NCI-H1436 treated with DMSO at 0.1 percent for 48 hours (cell line): ENCODE results near the gene SPAG9.
"Not testable (repeated sequence)": the region's sequence is repeated elsewhere in the genome, so short reads cannot be mapped to it uniquely, and the experiment has no call there.

Experiments used
- DNase-seq: peaks from one replicate; lab custom pipeline; 2025; lab: John Stamatoyannopoulos, UW

SPAG9 gene

GRCh38 chr17:51088287-51088686, 32.4 kb downstream of the SPAG9 start:
- DNase-seq = no peak

DNA sequence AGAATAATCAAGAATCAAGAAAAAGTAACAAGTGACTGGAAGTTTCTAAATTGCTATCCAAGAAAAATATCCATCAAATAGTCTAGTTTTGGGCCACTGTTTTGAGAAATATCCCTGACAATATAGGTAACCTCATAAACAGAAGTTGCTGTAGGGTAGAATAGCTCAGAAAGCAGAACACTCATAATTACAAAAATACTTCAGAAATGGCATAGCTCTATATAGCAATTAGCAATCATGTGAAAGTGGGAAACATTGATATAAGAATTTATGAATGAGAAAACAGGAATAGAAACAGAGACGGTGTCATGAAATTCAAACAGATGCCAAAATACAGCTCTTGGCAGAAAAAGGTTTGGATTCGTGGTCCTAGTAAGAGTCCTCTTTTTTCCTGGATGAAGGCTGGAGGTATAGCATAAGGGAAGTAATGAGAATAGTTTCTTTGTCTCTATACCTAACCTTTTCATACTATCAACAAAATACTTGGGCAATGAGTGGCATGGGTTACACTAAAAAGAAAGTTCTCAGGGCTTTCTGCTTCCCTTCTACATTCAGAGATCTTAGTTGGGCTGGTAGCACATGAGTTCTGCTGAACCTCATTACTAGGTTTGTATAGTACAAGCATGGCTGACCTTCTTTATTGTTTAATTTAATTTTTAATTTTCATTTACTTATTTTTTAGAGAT, 33.5 kb downstream of the SPAG9 start:
- no peak for DNase-seq

DNA sequence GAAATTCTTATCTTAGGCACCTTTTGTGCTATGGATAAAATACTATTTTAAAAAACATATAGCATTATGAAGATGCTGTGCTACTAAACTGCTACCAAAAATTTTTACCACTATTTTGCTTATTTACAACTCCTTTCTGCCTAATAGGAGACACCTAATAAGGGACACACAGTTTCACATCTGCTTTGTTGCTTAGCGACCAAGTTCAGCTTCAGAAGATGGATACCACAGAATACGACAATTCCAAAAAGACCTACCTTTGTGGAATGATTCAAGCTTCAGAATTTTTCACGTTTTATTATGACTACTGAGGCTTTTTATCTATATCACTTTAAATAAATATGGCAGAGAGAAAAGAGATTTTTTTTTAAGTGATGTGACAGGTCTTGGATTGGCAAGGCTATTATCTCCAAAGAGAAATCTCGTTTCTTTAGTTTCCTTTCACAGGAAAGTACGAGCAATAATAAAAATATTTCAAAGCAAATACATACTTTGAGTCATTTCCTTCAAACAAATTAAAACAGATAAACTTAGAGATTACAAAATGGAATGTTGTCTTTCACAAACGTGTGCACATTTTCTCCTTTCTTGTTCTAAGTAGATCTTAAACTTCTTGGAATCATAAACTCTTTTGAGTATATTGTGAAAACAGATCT, 35.4 kb downstream of the SPAG9 start:
- DNase-seq = no peak

GRCh38 chr17:51083981-51084380, 36.7 kb downstream of the SPAG9 start:
- no peak for DNase-seq

DNA sequence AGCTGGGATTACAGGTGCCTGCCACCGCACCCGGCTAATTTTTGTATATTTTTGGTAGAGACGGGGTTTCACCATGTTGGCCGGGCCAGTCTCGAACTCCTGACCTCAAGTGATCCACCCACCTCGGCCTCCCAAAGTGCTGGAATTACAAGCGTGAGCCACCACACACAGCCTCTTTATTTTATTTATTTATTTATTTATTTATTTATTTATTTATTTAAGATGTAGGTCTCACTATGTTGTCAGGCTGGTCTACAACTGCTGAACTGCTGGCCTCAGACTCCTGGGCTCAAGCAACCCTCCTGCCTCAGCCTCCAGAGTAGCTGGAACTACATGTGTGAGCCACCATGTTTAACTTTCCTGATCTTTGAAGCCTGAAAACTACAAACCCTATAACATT, 37.3 kb downstream of the SPAG9 start:
- not testable (repeated sequence) for DNase-seq

- no peak for DNase-seq
These were observed 41.6 kb downstream of the SPAG9 start for GRCh38 chr17:51079049-51079448.

DNA sequence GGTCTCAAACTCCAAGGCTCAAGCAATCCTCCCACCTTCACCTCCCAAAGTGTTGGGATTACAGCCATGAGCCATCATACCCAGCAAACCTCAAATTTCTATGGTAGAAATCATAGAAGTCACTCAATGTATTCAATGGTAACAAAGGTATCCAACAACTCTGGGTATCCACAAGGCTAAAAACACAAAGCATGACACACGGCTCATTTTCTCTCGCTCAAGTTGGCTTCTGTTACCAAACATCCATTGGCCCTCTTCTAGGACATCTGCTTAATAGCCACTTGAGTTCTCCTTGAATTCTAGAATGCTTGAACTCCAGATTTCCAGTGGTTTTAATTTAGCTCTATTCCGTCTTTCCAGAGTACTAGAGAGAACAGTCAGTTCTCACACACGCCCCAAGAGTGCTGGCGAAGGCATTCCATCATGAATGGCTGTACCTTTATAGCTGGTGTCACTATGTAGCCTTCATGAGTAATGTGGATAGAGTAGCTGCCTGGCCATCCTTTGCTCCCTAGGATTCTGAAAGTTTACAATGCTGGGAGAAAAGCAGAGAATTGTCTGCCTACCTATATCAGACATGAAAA, 42.6 kb downstream of the SPAG9 start:
- no peak for DNase-seq

- DNase-seq = no peak
These were observed 43.8 kb downstream of the SPAG9 start for GRCh38 chr17:51076821-51077220.

- no peak for DNase-seq
These were observed 49.1 kb downstream of the SPAG9 start for GRCh38 chr17:51071556-51071955.

DNA sequence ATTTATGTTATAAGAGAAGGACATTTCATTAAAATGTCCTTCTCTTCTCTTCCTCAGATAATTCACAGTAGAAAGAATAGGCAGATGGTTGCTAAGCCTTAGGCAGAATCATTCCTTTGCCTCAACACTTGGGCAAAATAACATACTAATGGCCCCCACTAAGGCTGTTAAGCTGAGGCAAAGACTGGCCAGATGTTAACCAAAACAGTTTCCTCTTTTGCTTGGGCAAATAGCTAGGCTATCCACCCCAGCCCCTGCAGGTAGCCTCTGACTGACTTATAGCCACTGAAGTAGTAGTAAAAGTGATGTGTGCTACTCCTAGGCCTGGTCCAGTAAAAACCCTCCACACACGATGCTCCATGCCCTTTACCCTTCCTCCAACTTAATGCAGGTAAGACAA, 55.2 kb downstream of the SPAG9 start:
- no peak for DNase-seq

DNA sequence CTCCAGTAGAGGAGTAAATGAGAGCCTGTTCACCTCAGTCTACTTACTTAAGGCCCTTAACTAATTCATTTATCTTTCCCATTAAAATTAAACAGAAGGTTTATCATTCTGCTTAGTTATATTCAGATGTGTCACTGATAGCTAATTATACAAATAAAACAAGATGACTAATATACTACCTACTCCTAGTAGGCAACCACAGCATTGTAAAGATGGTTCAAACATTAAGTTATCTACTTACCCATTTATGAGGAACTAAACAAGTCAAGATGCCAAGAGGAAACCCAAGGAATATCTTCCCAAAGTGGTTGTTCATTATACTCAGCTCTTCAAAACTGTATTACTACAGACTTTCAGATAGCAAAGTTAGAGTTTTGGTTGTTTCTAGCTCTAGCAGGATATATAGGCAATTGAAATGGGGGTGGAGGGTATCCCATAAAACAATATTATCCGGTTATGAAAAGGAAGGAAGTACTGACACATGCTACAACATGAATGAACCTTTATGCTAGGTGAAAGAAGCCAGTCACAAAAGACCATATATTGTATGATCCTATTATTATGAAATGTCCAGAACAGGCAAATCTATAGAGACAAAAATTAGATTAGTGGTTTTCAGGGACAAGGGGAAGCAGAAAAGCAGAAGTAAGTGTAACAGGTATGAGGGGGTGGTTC, 56.5 kb downstream of the SPAG9 start:
- no peak for DNase-seq

- no peak for DNase-seq
These were observed 60.3 kb downstream of the SPAG9 start for GRCh38 chr17:51060396-51060795.

- DNase-seq = no peak
These were observed 60.9 kb downstream of the SPAG9 start for GRCh38 chr17:51059781-51060180.

- DNase-seq = no peak
These were observed 63.1 kb downstream of the SPAG9 start for GRCh38 chr17:51057534-51057933.

- DNase-seq = no peak
These were observed 63.7 kb downstream of the SPAG9 start for GRCh38 chr17:51056813-51057510.

DNA sequence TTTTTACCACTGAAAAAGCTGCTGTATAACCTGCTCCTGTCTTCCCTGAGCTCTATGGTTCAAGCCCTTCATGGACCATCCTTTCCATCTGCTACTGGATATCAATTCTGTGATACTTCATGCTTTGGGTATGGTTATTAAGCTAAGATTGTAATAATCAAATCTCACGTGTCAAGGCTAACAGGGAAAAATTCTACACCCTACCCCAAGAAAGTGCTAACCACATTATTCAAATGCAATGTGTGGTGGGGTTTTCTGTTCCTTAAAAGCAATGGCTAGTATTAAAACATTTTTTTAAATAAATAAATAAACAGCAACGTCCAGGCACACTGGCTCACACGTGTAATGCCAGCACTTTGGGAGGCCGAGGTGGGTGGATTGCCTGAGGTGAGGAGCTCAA, 65.9 kb downstream of the SPAG9 start:
- no peak for DNase-seq

DNA sequence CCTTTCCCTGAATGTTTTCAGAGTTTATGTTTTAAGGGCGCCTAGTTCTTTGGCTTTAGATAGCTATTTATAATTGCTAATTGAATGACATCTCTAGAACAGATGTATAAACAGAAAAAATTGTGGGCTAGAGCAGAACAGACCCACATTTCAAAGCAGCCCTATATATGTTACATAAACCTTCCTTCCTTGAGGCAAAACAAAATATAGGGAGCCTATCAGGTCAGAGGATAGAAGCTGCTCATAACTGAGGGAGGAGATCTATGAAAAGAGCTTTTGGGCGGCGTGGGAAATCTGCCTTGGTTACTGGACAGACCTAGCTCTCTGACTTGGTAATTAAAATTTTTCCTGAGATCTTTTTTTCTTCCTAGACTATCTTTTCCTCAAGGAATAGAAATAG, 68.4 kb downstream of the SPAG9 start:
- DNase-seq = no peak

DNA sequence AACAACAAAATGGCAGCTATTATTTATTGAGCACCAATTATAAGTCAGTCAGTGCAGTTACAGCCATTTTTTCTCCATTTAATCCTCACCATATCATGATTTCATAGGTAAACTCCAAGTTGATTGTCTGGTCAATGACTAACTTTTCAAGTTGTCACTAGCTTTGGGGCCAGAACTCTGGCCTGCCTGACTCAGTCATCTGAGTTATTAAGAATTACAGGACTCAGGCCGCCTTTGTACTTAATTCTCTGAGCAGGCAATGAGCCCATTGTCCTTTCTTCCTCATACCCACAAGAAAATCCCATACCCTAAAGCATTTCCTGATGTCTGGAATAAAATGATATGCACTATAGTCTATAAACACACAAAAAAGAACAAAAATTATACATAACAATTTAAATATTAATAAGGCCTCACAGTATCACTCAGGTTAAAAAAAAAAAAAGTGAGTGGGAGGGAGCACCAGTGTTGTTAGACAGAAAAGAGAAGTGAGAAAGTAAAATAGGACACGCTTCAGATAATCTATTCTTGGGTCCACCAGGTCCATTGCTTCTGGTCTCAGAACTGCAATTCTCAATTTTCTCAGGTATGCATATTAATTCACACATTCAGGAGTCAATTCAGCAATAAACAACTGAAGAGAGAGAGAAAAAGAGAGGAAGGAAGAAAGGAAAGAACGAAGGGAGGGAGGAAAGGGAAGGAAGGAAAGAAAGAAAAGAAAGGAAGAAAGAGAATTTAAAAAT, 70.2 kb downstream of the SPAG9 start:
- no peak for DNase-seq

DNA sequence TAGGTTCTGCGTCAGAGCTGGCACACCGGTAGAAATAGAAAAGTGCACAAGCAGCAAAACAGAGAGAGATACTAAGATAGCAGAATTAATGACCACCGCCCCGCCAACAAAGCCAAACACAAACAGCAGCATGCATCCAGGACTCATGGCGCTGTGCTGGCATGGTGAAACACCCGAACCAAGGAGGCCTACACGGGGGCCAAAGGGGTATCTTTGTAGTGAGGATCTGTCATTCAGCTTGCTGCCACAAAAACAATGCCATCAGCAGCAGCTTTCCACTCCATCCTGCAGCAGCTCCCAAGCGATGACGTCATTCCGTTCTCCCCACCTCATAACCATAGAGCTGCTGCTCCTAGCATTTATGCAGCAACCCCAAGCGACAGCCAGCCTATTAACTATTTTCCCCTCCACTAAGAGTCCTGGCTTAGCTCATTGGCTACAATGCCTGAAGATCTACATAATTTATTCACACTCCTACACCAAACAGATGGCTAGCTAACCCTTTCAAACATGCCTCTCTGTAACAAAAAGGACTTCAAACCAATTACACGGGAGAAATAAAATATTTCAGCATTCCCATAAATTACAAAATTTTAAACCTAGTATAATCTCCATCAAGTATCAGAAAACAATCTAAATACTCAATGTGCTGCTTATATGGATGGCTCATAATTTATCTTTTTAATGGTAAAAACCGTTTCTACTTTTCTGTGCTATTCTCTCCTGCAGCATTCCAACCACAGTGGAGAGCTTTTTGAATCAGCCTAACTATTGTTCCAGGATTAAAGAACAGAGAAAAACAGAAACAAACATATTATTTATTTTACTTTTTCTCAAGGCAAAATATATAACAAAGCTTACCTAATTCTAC, 73.9 kb downstream of the SPAG9 start:
- peak; percentile 95 for DNase-seq

- no peak for DNase-seq
These were observed 74.6 kb downstream of the SPAG9 start for GRCh38 chr17:51046046-51046445.

DNA sequence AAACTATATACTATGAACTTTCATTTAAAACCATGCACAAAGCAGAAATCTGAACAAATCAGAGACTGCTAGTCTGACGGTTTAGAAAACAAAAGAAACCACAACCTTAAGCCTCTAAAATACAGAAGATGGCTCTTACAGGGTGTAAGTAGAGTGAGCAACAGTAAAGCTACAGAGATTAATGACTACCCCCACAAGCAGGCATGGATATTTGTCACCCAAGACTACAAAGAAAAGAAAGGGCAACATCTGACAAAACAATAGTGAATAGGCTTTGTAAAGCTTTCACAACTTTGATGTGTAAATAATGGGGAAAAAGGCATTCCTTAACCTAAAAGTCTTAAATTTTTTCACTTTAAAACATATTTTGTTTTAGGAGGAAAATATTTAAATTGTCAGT, 75.0 kb downstream of the SPAG9 start:
- DNase-seq = no peak
